KMS-11 (cell line): Measurements from ENCODE around the gene PRLR.

ENCODE experiments used
- H2AFZ ChIP-seq: fragments of 200-600 bp; sonication (generic); 2 replicates; pipeline ENCODE4 v1.6.1; 2016; ENCODE audit warnings: antibody characterized with exemption, mixed run types, low read depth
- H3K27ac ChIP-seq: fragments of 200-600 bp; sonication (generic); 2 replicates; pipeline ENCODE4 v1.6.1; 2016; ENCODE audit warnings: mild to moderate bottlenecking, mixed run types
- H3K27me3 ChIP-seq: fragments of 200-600 bp; sonication (generic); 2 replicates; pipeline ENCODE4 v1.6.1; 2017; ENCODE audit warnings: mild to moderate bottlenecking, low read depth, mixed run types, moderate library complexity; ENCODE audit not compliant: insufficient read depth
- H3K36me3 ChIP-seq: fragments of 200-600 bp; sonication (generic); 2 replicates; pipeline ENCODE4 v1.6.1; 2017; ENCODE audit warnings: mild to moderate bottlenecking, mixed run types; ENCODE audit not compliant: insufficient read depth
- H3K4me1 ChIP-seq: fragments of 200-600 bp; sonication (generic); 2 replicates; pipeline ENCODE4 v1.6.1; 2016; ENCODE audit warnings: mild to moderate bottlenecking, low read depth, mixed run types; ENCODE audit not compliant: poor library complexity, severe bottlenecking
- H3K4me2 ChIP-seq: fragments of 200-600 bp; sonication (generic); 2 replicates; pipeline ENCODE4 v1.7.0; 2016; ENCODE audit warnings: mild to moderate bottlenecking, mixed run types
- H3K4me3 ChIP-seq: fragments of 200-600 bp; sonication (generic); IDR thresholded peaks from 2 replicates; pipeline ENCODE4 v1.6.1; 2017; ENCODE audit warnings: low read depth, low read length, mixed read lengths; ENCODE audit not compliant: insufficient read depth
- H3K79me2 ChIP-seq: fragments of 200-600 bp; sonication (generic); 2 replicates; pipeline ENCODE4 v1.6.1; 2016; ENCODE audit warnings: low read depth, mixed run types; ENCODE audit not compliant: insufficient read depth
- H3K9ac ChIP-seq: fragments of 200-600 bp; sonication (generic); 2 replicates; pipeline ENCODE4 v1.6.1; 2016; ENCODE audit warnings: mild to moderate bottlenecking, mixed run types
- H4K20me1 ChIP-seq: fragments of 200-600 bp; sonication (generic); 2 replicates; pipeline ENCODE4 v1.6.1; 2016; ENCODE audit warnings: mild to moderate bottlenecking, mixed run types; ENCODE audit not compliant: insufficient read depth
- CTCF ChIP-seq: fragments of 200-600 bp; sonication (generic); conservative IDR thresholded peaks from 2 replicates; pipeline ENCODE4 v1.6.1; 2017; ENCODE audit warnings: low read depth, mild to moderate bottlenecking, antibody characterized with exemption, low read length, moderate library complexity, mixed read lengths

The PRLR gene

DNA sequence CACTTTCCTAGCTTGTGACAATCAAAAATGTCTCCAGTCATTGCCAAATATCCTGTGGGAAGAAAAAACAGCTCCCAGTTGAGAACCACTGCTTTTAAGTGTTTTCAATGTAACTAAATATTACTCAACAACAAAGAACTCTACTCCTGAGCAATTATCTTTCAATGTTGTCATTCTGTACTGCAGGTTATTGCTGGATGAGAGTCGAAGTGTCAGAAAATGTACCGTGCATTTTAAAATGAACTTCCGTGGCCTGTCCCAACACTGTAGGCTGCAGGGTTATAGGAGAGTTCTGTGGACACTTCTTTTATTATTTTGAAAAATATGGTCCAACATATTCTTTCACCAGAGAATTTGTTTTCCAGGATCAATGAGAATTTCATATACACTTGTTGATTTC is 147.8 kb downstream of the PRLR start:
- Histone ChIP-seq H3K27ac (no peak overlapping the region), H3K4me3 (no peak overlapping the region), H2AFZ (no peak overlapping the region), H3K27me3 (no peaks in the 10 kb centered on the region), H3K9ac (no peak overlapping the region), H3K79me2 (no peaks in the 10 kb centered on the region), H3K4me2 (no peak overlapping the region), H4K20me1 (no peaks in the 10 kb centered on the region), H3K36me3 (no peaks in the 10 kb centered on the region), H3K4me1 (no peaks in the 10 kb centered on the region)
- TF ChIP-seq CTCF = no peak

DNA sequence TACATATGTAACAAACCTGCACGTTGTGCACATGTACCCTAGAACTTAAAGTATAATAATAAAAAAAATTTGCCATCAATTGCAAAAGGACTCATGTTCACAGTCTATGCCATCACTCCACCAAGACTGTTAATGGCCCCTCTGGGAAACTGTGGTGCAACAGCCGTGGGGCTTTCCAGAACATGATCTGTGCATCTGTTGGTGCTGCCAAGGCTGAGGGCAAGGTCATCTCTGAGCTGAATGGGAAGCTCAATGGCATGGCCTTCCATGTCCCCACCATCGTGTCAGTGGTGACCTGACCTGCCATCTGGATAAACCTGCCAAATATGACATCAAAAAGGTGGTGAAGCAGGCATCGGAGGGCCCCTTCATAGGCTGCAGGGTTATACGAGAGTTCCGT is 149.2 kb downstream of the PRLR start:
- TF ChIP-seq CTCF = no peak
- H3K4me3 ChIP-seq = no peak overlapping the region
- H3K36me3 ChIP-seq = no peaks in the 10 kb centered on the region
- H3K4me1 ChIP-seq = no peaks in the 10 kb centered on the region
- H3K79me2 ChIP-seq = no peaks in the 10 kb centered on the region
- H3K4me2 ChIP-seq = no peak overlapping the region
- no peak overlapping the region for H2AFZ ChIP-seq
- H3K9ac ChIP-seq = no peak overlapping the region
- no peak overlapping the region for H3K27ac ChIP-seq
- H3K27me3 ChIP-seq = no peaks in the 10 kb centered on the region
- no peaks in the 10 kb centered on the region for H4K20me1 ChIP-seq

GRCh38 chr5:35073160-35073559 is 157.1 kb downstream of the PRLR start:
- Histone ChIP-seq H3K9ac (no peak overlapping the region), H3K79me2 (no peaks in the 10 kb centered on the region), H3K27ac (no peak overlapping the region), H3K36me3 (no peaks in the 10 kb centered on the region), H3K27me3 (no peaks in the 10 kb centered on the region), H3K4me3 (no peak overlapping the region), H4K20me1 (no peaks in the 10 kb centered on the region), H3K4me2 (no peak overlapping the region), H2AFZ (no peak overlapping the region), H3K4me1 (no peaks in the 10 kb centered on the region)
- no peak for TF ChIP-seq CTCF

DNA sequence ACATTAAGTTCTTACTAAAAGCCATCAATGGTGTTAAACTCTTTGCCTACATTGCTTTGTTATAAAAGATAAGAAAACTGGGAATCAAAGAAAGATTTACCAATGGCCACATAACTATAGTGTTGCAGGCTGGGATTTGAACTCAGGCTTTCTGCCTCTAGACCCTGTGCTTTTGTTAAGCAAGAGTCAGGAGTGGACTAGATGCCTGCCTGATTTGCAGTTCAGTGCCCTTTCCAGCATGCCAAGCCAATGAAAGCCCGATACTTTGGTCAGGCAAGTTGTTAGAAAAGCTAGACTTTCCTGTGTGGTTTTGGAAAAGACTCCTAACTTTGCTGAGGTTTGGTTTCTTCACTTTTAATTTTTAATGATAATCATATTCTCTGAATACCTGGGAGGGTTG is 161.1 kb downstream of the PRLR start:
- Histone ChIP-seq H3K79me2 (no peaks in the 10 kb centered on the region), H3K4me2 (no peak overlapping the region), H3K36me3 (no peaks in the 10 kb centered on the region), H3K4me3 (no peak overlapping the region), H3K27me3 (no peaks in the 10 kb centered on the region), H3K4me1 (no peaks in the 10 kb centered on the region), H3K27ac (no peak overlapping the region), H4K20me1 (no peaks in the 10 kb centered on the region), H2AFZ (no peak overlapping the region), H3K9ac (no peak overlapping the region)
- TF ChIP-seq CTCF = no peak

DNA sequence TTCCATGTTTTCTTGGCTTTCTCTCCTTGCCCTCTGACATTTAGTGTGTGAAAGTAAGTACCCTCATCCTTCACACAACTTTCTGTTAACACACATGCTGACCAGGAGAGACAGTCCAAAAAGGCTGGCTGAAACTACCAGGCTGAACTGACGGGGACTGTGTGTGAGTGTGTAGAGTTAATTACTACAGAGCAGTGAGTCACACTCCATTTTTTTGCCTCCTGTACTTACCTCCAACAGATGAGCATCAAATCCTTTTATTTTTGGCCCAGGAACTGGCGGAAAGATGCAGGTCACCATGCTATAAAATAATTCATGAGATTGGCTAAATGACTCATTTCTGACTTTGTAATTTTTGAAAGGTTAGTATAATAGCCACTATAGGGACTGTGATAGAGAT is 162.3 kb downstream of the PRLR start:
- TF ChIP-seq CTCF = no peak

More for the DNA sequence above, 162.3 kb downstream of the PRLR start:
- Histone ChIP-seq H3K79me2 (no peaks in the 10 kb centered on the region), H3K4me3 (no peak overlapping the region), H3K36me3 (no peaks in the 10 kb centered on the region), H3K4me2 (no peak overlapping the region), H3K27me3 (no peaks in the 10 kb centered on the region), H3K4me1 (no peaks in the 10 kb centered on the region), H4K20me1 (no peaks in the 10 kb centered on the region), H2AFZ (no peak overlapping the region), H3K9ac (no peak overlapping the region), H3K27ac (no peak overlapping the region)
